Measurements from ENCODE around the gene GATAD2A.

GATAD2A gene

DNA sequence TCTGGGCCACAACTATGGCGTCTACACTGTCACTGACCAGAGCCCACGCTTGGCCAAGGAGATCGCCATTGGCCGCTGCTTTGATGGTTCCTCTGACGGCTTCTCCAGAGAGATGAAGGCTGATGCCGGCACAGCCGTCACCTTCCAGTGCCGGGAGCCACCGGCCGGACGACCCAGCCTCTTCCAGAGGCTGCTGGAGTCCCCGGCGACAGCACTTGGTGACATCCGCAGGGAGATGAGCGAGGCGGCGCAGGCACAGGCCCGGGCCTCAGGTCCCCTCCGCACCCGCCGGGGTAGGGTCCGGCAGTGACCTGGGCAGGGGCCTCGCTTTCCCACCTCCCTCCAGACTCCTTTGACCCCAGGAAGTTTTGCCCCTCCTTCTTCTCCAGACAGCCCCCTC, 140.2 kb downstream of the GATAD2A start:
- no peak for DNase-seq (ENCODE audit: low read depth, low spot score)

DNA sequence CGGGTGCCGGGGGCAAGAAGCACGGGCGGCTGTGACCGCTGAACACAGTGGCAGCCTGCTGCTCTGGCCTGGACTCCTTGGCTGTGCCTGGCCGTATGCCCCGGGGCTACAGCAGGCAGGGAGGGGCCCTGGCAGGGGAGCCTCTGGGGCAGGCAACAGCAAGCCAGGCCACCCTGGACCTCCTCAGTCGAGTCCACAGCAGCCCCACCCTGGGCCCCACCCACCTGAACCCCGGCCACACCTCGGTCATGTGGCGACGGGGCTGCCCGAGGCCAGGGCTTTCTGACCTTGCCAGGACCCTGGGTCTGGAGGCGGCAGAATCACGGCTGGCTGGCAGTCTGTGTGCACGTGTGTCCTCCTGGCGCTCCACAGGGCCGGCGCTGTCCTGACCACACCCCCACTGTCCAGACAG, 141.3 kb downstream of the GATAD2A start:
- DNase-seq (ENCODE audit: low read depth, low spot score) = peak; percentile 34

GRCh38 chr19:19547674-19548336, 142.3 kb downstream of the GATAD2A start:
- DNase-seq (ENCODE audit: low read depth, low spot score) = no peak

DNA sequence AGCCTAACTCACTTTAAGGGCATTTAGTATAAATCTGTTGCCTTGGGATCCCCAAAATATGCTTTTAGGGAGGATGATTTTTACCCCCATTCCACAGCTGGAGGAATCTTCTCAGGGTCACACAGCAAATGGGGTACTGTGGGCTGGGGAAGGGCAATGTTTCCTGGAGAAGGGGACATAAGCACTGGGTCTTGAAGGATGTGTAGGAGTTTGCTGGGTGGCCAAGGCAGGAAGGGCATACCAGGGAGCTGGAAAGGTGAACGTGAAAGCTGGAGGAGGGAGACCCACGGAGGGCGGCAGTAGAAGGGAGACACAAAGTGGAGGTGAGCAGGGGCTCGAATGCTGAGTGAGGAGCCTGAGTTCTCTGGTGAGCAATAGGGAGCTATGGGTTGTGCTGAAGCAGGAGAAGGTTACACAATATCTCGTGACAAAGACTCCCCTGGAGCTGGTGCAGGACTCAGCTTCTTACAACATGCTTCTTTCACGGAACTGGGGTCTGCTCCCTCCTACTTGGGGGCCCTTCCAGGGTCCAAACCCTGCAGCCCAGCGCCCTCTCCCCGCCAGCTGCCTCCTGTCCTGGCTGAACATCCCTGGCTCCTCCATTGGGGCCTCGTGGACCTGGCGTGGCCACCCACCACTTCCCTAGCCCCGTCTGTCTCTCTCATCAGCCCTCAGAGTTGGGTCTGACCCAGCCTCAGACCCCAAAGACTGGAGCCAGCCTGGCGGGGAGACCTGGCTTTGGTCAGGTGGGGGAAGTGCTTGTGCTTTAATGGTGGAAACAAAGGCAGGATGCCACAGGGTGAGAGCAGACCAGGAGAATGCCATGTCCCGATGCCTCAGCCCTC, 143.7 kb downstream of the GATAD2A start:
- DNase-seq (ENCODE audit: low read depth, low spot score) = no peak

- no peak for DNase-seq (ENCODE audit: low read depth, low spot score)
Observed at GRCh38 chr19:19549804-19550464, 144.5 kb downstream of the GATAD2A start.

- DNase-seq (ENCODE audit: low read depth, low spot score) = peak; percentile 47
Observed at GRCh38 chr19:19550485-19550929, 145.0 kb downstream of the GATAD2A start.

- DNase-seq (ENCODE audit: low read depth, low spot score) = no peak
Observed at GRCh38 chr19:19550972-19551852, 145.7 kb downstream of the GATAD2A start.

GRCh38 chr19:19551853-19552192, 146.3 kb downstream of the GATAD2A start:
- peak; percentile 40 for DNase-seq (ENCODE audit: low read depth, low spot score)

DNA sequence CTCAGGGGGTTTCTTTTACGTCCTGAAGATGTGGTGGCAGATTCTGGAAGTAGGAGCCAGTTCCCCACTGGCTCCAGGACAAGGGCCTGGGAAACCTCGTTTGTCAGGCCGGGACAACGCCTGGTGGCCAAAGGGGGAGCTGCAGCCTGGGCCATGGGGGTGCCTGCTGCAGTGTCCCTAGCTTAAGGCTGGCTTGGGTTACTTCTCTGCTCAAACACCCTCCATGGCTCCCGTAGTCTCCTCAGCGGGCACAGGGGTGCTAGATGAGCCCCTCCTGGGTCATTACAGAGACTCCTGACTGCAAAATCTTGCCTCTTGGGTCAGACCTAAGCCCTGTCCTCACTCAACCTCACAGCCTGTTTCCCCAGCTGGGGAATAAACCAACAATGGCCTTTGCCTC, 147.3 kb downstream of the GATAD2A start:
- DNase-seq (ENCODE audit: low read depth, low spot score) = peak; percentile 67

GRCh38 chr19:19553670-19554069, 148.2 kb downstream of the GATAD2A start:
- DNase-seq (ENCODE audit: low read depth, low spot score) = no peak

DNA sequence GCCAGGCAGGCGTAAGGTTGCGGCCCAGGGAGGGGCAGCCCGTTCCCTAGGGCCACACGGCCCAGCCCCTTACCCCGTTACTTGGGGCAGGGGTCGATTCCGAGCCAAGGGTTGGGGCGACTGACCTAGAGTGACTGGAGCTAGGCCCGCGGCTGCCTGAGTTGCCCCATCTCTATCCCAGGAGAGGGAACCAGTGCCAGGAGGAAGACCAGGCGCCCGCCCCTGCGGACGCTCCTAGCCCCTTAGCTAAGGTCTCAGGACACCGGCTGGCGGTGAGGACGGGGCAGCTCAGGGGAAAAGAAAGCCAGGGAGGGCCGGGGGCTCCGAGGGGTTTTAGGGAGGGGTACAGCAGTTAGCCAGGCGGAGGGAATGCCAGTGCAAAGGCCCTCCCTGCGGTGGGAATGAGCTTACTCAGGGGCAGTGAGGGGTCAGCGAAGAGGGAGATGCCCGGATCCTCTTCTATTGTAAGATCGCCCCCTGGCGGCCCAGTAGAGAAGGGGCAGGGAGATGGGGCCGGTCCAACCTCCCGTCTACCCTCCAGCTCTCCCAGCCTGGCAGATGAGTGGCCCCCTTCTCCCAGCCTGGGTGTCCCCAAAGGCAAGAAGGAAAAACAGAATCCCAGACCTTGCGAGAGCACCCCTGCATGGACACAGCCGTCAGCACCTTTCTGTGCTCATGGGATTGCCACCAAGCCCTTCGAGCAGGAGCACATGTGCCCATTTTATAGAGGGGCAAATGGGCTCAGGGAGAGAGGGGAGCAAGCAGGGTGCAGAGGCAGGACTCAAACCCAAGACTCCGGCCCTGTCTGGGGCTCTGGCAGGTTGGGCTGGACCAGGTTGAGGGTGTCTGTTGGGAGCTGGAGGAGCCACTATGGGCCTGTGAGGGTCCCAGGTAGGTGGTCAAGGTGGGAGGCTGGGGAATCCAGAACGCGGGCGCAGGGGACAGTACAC, 148.9 kb downstream of the GATAD2A start:
- peak; percentile 82 for DNase-seq (ENCODE audit: low read depth, low spot score)

DNA sequence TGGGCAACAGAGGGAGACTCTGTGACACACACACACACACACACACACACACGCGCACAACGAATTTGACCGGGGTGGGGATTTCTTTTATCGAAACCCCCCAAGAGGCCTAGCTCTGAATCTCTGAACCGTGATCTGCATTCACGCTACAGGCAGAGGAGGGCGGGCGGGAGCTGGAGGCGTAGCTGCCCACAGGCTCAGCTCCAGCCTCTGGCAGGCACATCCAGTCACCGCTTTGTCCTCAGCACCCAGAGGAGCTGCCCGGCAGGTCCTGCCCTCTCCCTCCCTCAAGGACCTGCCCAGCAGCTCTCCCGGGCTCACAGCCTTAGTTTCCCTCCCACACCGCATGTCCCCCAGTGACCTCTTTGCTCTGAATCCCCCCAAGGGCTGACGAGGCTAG, 152.6 kb downstream of the GATAD2A start:
- DNase-seq (ENCODE audit: low read depth, low spot score) = no peak

Measured in ELF-1 (cell line).